HG03060 (cell line): ENCODE measurements around the gene VPS35L.

Experiments used
- ATAC-seq: cut with Tn5 transposase; IDR thresholded peaks from one replicate; pipeline ENCODE4 v1.9.1; 2021; ENCODE audit warnings: low read depth, moderate number of reproducible peaks; ENCODE audit not compliant: unreplicated experiment

VPS35L gene

DNA sequence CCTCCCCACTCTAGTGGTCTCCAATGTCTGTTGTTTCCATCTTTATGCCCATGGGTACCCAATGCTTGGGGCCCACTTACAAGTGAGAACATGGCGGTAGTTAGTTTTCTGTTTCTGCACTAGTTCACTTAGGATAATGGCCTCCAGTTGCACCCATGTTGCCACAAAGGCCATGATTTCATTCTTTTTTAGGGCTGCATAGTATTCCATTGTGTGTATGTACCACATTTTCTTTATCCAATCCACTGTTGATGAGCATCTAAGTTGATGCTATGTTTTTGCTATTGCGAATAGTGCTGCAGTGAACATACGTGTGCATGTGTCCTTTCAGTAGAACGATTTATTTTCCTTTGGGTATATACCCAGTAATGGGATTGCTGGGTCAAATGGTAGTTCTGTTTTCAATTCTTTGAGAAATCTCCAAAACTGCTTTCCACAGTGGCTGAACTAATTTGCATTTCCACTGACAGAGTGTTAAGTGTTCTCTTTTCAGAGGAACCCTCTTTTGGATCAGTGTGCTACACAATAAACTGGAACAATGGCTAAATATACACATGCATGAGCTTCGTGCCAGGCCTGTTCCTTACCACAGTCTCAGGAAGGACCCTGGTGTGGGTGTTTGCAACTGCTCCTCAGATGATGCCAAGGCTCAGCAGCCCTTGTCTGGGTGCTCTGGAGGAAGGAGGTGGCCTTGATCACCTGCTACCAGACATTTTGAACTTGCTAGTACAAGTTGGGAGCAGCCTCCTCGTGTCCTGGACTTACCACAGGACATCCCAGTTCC is 128.1 kb downstream of the VPS35L start:
- no peak for ATAC-seq

DNA sequence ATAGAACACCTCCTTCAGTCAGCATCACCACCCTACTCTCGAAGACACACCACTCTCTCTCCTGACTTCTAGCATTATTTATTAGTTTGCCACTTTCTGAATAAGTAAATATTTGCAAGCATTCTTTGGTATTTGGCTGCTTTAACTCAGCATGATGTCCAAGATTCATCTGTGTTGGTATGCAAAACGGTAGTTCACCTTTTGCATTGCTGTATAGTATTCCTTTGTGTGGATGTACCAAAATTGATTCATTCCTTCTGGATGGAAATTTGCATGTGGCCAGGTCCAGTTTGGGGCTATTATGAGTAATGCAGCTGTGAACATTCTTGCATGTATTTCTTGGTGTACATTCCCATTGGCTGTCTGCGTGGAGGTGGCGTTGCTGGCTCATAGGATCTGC is 129.7 kb downstream of the VPS35L start:
- no peak for ATAC-seq

DNA sequence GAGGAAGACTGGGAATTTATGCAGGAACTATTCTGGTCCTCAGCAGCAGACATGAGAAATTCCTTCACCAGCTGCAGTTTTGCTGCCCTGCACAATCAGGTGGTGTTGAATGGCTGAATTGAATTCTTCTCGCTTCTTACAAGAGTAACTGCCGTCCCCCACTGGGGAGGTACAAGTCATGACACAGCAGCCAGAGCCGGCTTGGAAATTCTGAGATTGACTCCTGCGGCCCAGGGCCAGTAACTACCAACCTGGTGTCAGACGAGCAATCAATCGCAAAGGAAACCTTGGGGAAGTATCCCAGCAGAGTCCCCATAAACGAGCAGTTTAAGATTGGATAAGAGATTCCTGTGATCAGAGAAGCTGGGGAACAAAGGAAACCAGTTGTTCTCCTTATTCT is 131.8 kb downstream of the VPS35L start:
- ATAC-seq = no peak

DNA sequence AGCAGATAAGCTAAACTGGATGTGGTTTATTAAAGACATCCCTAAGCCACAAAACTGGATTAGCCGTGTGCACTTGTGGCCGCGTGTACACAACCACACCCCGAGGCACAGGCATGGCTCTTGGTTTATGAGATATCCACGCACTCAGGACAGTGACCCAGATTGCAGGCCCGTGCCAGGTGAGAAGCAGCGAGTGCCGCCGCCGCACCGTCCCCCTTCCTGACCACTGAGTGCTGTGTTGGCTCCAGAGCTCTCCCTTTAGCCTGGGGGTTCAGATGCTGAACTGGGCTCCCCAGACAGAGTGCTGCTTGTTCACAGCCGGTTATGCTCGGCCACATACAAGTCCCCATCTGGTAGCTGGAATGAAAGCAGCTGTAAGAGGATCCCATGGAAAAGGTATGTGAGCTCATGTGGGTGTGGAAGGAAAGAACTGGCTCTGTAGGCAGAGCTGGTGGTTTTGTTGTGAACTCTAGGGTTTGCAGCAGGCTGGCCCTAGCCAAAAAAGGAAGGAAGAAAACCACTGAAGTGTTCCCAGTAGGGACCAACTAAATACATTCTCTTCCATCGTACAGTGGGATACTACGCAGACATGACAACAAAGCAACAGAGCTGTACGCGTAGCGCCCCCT is 133.0 kb downstream of the VPS35L start:
- no peak for ATAC-seq

DNA sequence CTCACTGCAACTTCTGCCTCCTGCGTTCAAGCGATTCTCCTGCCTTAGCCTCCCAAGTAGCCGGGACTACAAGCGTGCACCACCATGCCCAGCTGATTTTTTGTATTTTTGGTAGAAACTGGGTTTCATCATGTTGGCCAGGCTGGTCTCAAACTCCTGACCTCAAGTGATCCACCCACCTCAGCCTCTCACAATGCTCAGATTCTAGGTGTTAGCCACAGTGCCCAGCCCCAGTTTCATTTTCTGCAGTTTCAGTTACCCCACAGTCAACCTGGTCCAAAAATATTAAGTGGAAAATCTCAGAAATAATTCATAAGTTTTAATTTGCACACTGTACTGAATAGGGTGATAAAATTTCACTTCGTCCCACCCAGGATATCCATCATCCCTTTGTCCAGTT is 133.8 kb downstream of the VPS35L start:
- ATAC-seq = no peak

DNA sequence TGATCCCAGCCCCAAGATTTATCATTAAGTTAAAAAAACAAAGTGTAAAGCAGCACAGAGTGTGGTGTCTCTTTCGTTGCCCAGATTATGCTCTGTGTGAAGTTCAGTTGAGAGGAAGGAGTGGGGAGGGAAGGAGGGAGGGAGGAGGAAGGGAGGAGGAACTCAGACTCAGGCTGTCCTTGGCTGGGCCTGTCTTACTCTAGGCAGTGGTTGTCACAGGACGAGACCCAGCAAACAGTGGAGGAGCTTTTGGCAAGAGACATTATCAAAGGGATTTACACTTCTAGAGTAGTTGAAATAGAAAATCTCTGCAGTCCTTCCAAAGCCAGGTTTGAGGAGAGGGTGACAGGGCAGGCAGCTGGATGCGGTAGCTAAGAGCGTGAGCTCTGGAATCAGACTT is 134.7 kb downstream of the VPS35L start:
- no peak for ATAC-seq

DNA sequence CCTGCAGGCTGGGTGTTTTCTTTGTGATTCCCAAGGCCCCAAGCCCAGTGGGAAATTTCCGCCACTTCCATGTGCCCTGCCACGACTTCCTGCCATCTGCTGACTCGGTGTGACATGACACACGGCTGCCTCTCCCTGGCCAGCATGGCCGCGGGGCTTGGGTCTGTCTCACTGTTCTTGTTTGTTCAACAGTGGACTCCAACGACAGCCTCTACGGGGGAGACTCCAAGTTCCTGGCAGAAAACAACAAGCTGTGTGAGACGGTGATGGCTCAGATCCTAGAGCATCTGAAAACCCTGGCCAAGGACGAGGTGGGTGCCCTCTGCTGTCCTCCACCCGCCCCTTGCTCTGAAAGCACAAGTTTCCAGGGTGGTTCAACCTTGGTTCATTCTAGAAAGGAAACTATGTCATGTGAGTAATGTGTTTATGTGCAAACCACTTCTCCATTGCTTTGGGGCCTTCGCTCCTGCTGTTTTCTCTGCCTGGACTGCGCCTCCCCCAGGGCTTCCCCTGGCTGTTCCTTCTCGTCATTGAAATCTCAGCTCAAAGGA is 135.7 kb downstream of the VPS35L start:
- no peak for ATAC-seq

DNA sequence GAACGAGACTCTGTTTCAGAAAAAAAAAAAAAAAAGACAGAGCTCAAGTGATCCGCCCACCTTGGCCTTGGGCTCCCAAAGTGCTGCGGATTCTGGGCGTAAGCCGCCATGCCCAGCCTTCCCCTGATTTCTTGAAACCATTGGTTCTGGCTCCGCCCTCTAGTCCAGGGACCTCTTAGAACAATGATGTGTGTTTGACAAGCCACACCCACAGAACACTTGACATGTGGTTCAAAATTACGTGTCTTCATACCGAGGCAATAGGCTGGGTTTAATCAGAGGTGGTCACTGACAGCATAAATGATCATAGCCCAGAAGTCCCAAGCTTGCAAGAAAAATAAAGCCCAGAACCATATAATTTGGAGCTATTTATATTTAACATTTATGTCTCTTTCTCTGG is 139.5 kb downstream of the VPS35L start:
- no peak for ATAC-seq

DNA sequence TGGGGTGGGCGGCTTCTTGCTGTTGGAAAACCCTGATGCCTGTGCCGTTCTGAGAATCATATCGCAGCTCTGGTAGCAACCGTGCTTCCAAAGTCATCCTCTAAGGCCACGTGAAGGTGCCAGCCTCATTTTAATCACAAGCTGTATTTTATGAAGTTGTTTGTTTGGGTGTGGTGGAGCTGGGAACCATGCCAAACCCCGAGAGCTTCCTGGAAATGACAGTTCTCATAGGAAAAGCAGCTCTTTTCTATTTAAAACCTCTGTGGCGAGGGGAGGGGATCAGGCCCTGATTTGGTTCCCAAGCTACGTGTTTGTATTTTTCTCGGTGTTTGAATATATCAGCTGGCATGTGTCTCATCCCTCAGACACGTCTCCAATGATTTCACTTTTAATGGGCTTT is 140.8 kb downstream of the VPS35L start:
- no peak for ATAC-seq

DNA sequence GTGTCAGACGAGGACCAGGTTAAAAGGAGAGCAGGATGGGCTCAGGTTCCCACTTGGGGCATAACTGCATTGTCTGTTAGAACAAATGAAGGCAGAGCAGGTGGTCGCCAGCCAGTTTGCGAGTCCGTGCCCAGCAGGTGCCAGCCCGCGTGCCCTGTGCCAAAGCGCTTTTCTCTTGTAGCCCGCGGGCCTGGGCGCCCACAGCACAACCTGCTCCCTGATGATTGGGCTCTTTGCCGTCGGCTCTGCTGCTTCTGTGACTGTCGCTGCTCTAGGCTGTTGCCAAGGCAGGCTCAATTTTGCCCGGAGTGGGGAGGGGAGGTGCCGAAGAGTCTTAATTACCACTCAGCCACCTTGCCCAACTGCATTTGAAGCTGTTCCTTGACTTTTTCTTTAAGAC is 141.5 kb downstream of the VPS35L start:
- no peak for ATAC-seq

DNA sequence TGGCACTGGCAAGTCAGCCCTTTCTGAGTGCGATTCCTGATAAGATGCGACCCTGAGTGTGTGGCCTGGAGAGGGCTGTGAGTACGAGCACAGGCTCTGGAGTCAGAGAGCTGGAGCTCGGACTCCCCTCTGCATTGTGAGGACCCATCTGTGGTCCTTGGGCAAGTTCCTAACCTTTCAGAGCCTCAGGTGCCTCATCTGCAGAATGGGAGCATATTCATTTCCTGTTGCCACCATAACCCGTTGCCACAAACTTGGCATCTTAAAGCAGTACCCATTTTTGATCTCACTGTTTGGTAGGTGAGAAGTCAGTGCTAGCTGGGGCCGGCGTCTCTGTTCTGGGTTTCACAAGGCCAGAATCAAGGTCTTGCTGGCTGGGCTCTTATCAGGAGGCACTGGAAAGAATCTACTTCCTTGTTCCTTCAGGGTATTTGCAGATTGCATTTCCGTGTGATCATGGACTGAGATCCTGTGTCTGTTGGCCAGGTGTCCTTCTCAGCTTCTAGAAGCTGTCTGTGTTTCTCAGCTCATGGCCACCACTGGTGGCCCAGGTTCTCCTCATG is 142.3 kb downstream of the VPS35L start:
- no peak for ATAC-seq

DNA sequence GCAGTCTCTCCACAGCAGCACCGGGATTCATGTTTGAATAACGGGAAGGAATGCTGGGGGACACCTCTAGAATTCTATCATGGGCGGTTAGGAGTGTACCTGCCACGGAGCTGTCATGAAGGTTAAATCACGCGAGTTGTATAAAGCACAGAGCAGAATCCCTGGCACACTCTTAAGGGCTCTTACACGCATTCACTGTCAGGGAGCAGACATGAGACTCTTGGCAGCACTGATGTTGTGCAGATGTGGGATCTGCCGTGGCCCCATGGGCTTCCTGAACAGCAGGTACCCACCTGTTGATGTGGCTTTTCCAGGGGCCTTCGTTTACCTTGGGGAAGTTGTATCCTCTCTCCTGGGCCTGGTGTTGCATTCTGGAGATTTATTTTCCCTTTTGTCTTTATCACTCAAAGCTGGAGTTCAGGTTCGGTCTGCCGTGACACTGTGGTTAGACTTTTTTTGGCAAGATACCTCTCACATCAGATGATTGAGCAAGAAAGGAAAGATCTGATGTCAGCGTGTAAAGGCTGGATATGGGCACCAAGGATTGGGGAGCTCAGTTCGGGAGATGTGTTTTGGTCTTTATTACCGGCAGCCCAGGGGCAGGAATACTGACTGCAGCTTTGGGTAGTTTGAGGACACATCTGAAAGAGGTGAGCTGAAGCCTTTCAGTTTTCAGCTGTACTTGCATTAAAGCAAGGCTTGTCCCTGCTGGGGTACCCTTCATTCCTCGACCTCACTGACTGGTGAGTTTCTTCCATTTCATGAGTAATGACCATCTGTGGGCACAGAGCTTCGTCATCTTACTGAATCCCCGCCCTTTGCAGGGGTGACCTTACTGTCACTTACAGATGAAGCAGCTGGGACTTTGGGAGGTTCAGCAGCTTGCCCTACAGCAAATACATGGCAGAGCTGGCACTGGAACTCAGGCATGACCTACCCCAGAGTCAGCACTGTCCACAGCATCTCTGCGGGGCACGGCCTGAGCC is 143.3 kb downstream of the VPS35L start:
- ATAC-seq = no peak

DNA sequence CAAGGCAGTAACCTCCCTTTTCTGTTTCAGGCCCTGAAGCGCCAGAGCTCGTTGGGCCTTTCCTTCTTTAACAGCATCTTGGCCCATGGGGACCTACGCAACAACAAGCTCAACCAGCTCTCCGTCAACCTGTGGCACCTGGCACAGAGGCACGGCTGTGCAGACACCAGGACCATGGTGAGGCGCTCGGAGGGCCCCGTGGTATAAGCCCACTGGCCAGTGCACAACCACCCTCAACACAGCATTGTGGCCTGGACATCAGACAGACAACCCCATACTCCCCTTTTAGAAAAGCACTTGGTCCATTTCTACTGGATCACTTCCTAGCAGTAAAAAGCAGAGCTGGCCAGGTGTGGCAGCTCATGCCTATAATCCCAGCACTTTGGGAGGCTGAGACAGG is 144.0 kb downstream of the VPS35L start:
- ATAC-seq = no peak

DNA sequence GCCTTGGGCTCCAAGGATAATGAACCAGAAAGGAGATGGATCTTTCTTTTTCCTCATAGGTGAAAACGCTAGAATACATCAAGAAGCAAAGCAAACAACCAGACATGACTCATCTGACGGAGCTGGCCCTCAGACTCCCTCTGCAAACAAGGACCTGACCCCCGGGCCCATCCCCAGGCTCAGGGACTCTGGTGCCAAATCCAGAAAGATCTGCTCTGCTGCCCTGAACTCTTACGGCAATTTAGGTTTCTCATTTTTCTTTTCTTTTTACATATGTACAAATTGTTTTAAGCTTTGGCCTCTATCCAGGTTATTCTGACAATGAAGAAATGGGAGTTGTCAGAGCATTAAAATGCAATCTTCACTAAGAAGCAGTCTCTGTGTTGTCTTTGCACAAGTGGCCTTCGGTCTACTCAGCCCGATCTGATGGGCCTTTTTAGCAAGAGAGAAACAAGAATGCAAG is 144.8 kb downstream of the VPS35L start:
- ATAC-seq = no peak

DNA sequence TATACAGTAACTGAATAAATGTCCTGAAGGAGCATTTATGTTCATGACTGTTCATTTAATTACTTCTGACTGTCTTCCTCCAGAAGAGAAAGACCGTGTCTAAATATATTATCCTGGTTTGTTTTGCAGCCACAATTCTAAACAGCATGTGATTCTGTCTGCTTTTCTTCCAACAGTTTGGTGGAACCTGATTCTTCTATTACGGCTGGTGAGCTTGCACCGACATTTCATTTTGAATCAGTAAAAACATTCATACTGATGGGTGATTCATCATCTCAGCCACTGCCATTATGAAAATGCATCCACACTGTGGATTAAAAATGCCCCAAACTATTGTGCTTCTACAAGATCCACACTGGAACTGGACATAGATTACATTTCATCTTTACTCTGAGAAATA is 145.6 kb downstream of the VPS35L start:
- no peak for ATAC-seq

DNA sequence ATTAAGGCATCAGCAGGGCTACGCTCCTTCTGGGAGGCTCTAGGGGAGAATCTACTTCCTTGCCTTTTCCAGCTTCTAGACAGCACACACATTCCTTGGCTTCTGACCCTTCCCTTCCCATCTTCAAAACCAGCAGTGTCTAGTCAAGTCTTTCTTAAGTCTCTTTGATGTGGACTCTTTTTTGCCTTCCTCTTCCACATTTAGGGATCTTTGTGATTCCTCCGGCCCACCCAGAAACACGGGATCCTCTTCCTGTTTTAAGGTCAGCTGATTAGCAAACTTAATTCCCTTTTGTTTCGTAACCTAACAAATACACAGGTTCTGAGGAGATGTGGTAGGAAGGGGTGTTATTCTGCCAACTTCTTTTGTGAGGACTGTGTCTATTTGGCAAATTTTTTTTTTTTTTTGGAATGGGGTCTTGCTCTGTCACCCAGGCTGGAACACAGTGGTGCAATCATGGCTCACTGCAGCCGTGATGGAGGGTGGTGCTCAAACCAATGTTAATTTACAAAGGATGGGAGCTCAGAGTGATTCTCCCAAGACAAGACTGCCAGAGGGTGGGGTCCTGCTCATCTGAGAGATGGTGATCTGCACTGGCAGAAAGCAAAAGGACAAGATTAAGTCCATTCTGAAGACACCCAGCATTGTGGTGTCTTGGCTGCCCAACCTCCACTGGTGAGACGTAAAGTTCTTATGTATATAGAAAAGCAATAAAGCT is 147.8 kb downstream of the VPS35L start:
- ATAC-seq = no peak

DNA sequence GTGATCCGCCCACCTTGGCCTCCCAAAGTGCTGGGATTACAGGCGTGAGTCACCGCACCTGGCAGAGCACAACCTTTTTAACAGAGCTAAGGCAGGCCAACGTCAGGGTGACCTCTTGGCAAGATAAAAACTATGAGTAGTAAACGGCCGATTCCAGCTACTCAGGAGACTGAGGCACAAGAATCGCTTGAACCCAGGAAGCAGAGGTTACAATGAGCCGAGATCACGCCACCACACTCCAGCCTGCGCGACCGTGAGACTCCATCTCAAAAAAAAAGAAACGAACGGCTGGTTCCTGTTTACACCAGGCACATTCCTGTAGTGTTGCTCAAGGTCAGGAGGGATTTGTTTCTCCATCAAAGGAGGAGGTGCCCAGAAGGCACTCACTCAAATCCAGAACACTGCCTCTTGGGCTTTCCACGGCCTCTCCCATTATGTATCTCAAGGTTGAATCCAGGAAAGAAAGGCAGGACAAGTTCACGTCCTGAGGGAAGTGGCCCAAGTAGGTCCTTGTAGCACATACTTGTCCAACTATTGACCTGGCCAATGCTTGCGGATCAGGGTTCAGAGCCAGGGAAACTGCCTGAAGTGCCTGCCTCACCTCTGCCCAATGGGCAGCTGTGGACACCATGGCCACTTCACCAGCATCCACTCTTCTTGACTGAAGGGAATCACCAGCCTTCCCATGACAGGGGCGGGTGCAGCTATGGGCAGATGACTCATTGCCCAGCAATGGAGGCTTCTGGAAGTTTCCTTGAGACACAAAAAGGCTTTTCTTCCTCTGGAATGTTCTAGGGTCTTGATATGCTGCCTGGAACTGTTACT is 149.0 kb downstream of the VPS35L start:
- ATAC-seq = no peak

DNA sequence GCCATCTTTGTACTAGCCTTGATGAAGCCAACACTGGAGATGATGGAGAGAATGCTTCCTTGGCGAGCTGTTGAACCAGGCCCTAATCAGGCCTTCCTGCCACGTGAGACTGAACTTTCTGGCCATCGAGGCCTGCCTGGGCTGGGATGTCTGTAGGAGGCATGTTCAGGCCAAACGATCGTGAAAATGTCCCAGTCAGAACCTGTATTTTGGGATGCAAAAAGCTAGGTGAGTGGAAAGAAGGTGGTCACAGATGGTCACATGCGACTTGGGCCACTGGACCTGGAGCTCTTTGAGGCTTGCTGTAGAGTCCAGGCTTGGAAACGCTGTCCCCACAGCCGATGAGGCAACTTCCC is 149.6 kb downstream of the VPS35L start:
- no peak for ATAC-seq

DNA sequence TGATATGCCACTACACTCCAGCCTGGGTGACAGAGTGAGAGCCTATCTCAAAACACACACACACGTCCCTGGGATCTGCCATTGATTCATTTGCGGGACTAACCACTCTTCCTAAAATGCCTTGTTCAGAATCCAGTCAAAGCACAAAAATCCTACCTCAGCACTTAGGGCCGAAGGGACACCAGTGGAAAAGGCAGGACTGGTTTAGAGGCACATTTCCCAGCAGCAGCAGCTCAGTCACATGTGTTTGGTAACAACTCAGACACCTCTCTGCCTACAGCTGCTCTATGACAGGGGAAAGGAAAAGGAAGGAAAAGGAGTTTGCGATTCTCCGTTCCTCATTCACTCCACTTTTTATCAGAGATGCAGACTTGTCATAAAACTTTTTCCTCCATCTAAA is 150.3 kb downstream of the VPS35L start:
- ATAC-seq = no peak
